K562 (cell line): Measurements from ENCODE around the gene RBM28. TPM values are rescaled to one million over a fixed set of nuclear protein-coding genes. Genes with fewer than 3 reads are reported as not detected.

Experiments used
- BCOR ChIP-seq: fragments of 450-650 bp; IDR thresholded peaks from 2 replicates; pipeline ENCODE4 v1.6.1; 2016
- CHD1 ChIP-seq: fragments of 200-600 bp; sonication (generic); IDR thresholded peaks from one replicate; pipeline ENCODE4 v1.6.1; 2012; ENCODE audit warnings: mild to moderate bottlenecking, moderate library complexity, low read length, inconsistent platforms
- EHMT2 ChIP-seq: fragments of 450-650 bp; IDR thresholded peaks from 2 replicates; pipeline ENCODE4 v1.6.1; 2018; ENCODE audit warnings: antibody characterized with exemption
- EWSR1 ChIP-seq: fragments of 450-650 bp; IDR thresholded peaks from 2 replicates; pipeline ENCODE4 v1.6.1; 2018; ENCODE audit warnings: borderline replicate concordance, mild to moderate bottlenecking, low read depth, moderate library complexity; ENCODE audit not compliant: partially characterized antibody
- GABPB1 ChIP-seq: sonication (generic); formaldehyde crosslinking; IDR thresholded peaks from 2 replicates; pipeline ENCODE4 v1.8.0; 2022; ENCODE audit warnings: mild to moderate bottlenecking, missing genetic modification reagents
- HDAC6 ChIP-seq: IDR thresholded peaks from 2 replicates; pipeline ENCODE4 v1.6.1; 2012; ENCODE audit warnings: low read depth, mild to moderate bottlenecking, control low read depth, inconsistent platforms, low read length, moderate library complexity
- MAZ ChIP-seq, 2 experiments: fragments of 450-650 bp in 1 of 2; sonication (generic) in 1 of 2; formaldehyde crosslinking; IDR thresholded peaks in 1 of 2; conservative IDR thresholded peaks in 1 of 2; 2 replicates each; pipeline versions ENCODE4 v1.4.0 to v1.5.0; 2020; ENCODE audit warnings: mild to moderate bottlenecking in 1 of 2, missing genetic modification reagents in 1 of 2
- POLR3A ChIP-seq: IDR thresholded peaks from 2 replicates; pipeline ENCODE4 v1.6.1; 2011; ENCODE audit warnings: borderline replicate concordance, mild to moderate bottlenecking, moderate library complexity; ENCODE audit not compliant: insufficient read length, insufficient read depth; ENCODE audit errors: extremely low read depth
- PRMT5 ChIP-seq: sonication (generic); formaldehyde crosslinking; IDR thresholded peaks from 2 replicates; pipeline ENCODE4 v1.5.0; 2020; ENCODE audit warnings: missing genetic modification reagents
- PYGO2 ChIP-seq: fragments of 450-650 bp; IDR thresholded peaks from 2 replicates; pipeline ENCODE4 v1.6.1; 2016; ENCODE audit warnings: mild to moderate bottlenecking, missing genetic modification characterization, moderate library complexity, missing compliant biosample characterization
- SIN3B ChIP-seq: fragments of 450-650 bp; IDR thresholded peaks from 2 replicates; pipeline ENCODE4 v1.6.1; 2017; ENCODE audit warnings: low read depth, mild to moderate bottlenecking, moderate library complexity
- SNIP1 ChIP-seq: fragments of 450-650 bp; IDR thresholded peaks from 2 replicates; pipeline ENCODE4 v1.7.1; 2017; ENCODE audit warnings: low read depth, mild to moderate bottlenecking
- TBP ChIP-seq: optimal IDR thresholded peaks from 2 replicates; pipeline ENCODE3; 2011; ENCODE audit warnings: low read depth, low read length, improper control_type of control experiment
- ZC3H4 ChIP-seq: sonication (generic); formaldehyde crosslinking; IDR thresholded peaks from 2 replicates; pipeline ENCODE4 v1.9.0; 2021; ENCODE audit warnings: missing genetic modification reagents, borderline replicate concordance
- ZFX ChIP-seq: sonication (generic); formaldehyde crosslinking; IDR thresholded peaks from 2 replicates; pipeline ENCODE4 v1.8.0; 2022; ENCODE audit warnings: mild to moderate bottlenecking, missing genetic modification reagents, moderate library complexity
- ZNF311 ChIP-seq: fragments of 250-450 bp; sonication (Bioruptor Pico); IDR thresholded peaks from 2 replicates; pipeline ENCODE4 v1.4.0; 2020; ENCODE audit warnings: mild to moderate bottlenecking, moderate library complexity
- ZNF445 ChIP-seq: fragments of 250-450 bp; sonication (Bioruptor Pico); IDR thresholded peaks from 2 replicates; pipeline ENCODE4 v1.4.0; 2020; ENCODE audit warnings: low read depth, mild to moderate bottlenecking, moderate library complexity
- ZNF830 ChIP-seq: fragments of 250-450 bp; sonication (Bioruptor Pico); IDR thresholded peaks from 2 replicates; pipeline ENCODE4 v1.5.0; 2021; ENCODE audit warnings: mild to moderate bottlenecking
- polyA plus RNA-seq, 8 experiments: library from polyadenylated mRNA; depleted of rRNA in 4 of 8; stranded (reverse) in 5 of 8; unstranded in 3 of 8; fragments of >200 nt; fragmentation: Nextera tagmentation in 2 of 8; fragmentation: Illumina TruSeq in 1 of 8; extraction: Ambion mirVana in 2 of 8; extraction: Trizol in 1 of 8; gene quantifications; 2 replicates each; pipeline versions ENCODE4 v1.2.1 to v1.2.3, GENCODE V29; 2011 to 2014; ENCODE audit warnings: inconsistent platforms in 1 of 8, missing spikeins in 1 of 8
- total RNA-seq, 7 experiments: library from RNA; depleted of rRNA in 6 of 7; stranded (reverse); fragments of >200 nt in 6 of 7; fragmentation: Illumina TruSeq in 2 of 7; extraction: Trizol in 2 of 7; gene quantifications; 2 replicates each; pipeline versions ENCODE4 v1.2.1 to v1.2.3, GENCODE V29; 2011 to 2021; ENCODE audit warnings: low replicate concordance in 1 of 7
- TF ChIP-seq, protein P1 (sequence below): sonication (generic); formaldehyde crosslinking; IDR thresholded peaks from 2 replicates; pipeline ENCODE4 v1.8.0; 2022; ENCODE audit warnings: mild to moderate bottlenecking, low read depth, missing genetic modification reagents
- TF ChIP-seq, protein P2 (sequence below): fragments of 200-800 bp; sonication (Bioruptor generic); IDR thresholded peaks from 2 replicates; pipeline ENCODE4 v1.6.1; 2016; ENCODE audit warnings: missing genetic modification characterization, missing compliant biosample characterization
- TF ChIP-seq, protein P3 (sequence below): sonication (generic); formaldehyde crosslinking; IDR thresholded peaks from 2 replicates; pipeline ENCODE4 v1.8.0; 2022; ENCODE audit warnings: missing genetic modification reagents, mild to moderate bottlenecking, borderline replicate concordance

Gene RBM28
- total and polyA plus RNA-seq, 9 of the 15 experiments (the other 6 are each of a cell fraction or from before 2014, with no cell fraction given), result 65.8 to 213 (median 138) TPM

DNA sequence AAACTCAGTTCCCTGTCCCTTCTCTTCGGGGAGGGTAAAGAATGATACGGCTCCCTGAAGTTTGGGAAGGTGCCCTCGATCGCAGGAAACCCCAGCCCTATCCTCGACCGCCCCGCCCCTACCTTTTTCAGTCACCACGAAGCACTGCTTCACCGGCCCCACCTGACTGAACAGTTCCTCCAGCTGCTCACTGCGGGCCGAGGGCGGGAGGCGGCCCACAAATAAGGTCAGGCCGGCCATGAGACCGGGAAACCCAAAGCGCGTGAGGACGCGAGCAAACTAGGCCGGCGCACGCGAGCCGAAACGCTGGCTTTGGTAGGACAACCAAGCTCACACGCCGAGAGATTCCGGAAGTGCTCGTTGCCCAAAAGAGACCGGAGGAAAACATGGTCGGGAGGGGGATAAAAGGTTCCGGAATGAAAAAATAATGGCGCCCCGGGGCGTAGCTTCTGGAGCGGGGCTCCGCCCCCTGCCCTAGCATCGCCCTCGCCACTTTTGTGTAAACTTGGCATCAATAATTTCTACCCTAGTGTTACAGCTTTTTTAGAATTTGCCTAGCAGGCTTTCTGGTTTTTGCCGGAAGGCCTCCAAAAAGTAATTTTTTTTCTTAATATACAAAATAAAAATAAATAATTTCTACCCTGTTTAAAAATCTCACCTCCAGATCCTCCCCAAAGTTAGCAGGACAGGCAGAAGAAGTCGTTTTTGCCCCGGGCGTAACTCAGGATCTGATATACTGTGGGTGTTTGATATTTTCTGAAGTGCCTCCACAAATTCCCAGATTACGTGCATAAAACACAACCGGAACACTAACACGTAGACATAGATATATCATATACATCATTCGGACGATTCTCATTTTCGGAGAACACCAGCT, at the start of gene RBM28 (continued):
- TF ChIP-seq, protein P1, sequence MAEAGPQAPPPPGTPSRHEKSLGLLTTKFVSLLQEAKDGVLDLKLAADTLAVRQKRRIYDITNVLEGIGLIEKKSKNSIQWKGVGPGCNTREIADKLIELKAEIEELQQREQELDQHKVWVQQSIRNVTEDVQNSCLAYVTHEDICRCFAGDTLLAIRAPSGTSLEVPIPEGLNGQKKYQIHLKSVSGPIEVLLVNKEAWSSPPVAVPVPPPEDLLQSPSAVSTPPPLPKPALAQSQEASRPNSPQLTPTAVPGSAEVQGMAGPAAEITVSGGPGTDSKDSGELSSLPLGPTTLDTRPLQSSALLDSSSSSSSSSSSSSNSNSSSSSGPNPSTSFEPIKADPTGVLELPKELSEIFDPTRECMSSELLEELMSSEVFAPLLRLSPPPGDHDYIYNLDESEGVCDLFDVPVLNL (CRISPR knock-in tag), result peak; percentile 92
- TF ChIP-seq ZNF445 (CRISPR knock-in tag), result no peak
- peak; percentile 84 for TF ChIP-seq BCOR
- TF ChIP-seq, protein P2, sequence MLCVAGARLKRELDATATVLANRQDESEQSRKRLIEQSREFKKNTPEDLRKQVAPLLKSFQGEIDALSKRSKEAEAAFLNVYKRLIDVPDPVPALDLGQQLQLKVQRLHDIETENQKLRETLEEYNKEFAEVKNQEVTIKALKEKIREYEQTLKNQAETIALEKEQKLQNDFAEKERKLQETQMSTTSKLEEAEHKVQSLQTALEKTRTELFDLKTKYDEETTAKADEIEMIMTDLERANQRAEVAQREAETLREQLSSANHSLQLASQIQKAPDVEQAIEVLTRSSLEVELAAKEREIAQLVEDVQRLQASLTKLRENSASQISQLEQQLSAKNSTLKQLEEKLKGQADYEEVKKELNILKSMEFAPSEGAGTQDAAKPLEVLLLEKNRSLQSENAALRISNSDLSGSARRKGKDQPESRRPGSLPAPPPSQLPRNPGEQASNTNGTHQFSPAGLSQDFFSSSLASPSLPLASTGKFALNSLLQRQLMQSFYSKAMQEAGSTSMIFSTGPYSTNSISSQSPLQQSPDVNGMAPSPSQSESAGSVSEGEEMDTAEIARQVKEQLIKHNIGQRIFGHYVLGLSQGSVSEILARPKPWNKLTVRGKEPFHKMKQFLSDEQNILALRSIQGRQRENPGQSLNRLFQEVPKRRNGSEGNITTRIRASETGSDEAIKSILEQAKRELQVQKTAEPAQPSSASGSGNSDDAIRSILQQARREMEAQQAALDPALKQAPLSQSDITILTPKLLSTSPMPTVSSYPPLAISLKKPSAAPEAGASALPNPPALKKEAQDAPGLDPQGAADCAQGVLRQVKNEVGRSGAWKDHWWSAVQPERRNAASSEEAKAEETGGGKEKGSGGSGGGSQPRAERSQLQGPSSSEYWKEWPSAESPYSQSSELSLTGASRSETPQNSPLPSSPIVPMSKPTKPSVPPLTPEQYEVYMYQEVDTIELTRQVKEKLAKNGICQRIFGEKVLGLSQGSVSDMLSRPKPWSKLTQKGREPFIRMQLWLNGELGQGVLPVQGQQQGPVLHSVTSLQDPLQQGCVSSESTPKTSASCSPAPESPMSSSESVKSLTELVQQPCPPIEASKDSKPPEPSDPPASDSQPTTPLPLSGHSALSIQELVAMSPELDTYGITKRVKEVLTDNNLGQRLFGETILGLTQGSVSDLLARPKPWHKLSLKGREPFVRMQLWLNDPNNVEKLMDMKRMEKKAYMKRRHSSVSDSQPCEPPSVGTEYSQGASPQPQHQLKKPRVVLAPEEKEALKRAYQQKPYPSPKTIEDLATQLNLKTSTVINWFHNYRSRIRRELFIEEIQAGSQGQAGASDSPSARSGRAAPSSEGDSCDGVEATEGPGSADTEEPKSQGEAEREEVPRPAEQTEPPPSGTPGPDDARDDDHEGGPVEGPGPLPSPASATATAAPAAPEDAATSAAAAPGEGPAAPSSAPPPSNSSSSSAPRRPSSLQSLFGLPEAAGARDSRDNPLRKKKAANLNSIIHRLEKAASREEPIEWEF (CRISPR knock-in tag), result no peak
- TF ChIP-seq, protein P3, sequence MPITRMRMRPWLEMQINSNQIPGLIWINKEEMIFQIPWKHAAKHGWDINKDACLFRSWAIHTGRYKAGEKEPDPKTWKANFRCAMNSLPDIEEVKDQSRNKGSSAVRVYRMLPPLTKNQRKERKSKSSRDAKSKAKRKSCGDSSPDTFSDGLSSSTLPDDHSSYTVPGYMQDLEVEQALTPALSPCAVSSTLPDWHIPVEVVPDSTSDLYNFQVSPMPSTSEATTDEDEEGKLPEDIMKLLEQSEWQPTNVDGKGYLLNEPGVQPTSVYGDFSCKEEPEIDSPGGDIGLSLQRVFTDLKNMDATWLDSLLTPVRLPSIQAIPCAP (CRISPR knock-in tag), result 0 out of 2 replicates have a peak, but pooled peaks have one; percentile 28
- TF ChIP-seq EHMT2, result 0 out of 2 replicates have a peak, but pooled peaks have one; percentile 33
- no peak for TF ChIP-seq HDAC6
- TF ChIP-seq ZNF311, result no peak
- TF ChIP-seq PRMT5 (CRISPR knock-in tag), result no peak
- peak; percentile 90 to 95 for TF ChIP-seq MAZ (CRISPR knock-in tag; conservative IDR thresholded peaks at IDR 0.05 in 1 of 2, IDR thresholded peaks at IDR 0.05 in 1 of 2)
- peak; percentile 97 for TF ChIP-seq SIN3B
- TF ChIP-seq POLR3A, result no peak
- peak; percentile 93 for TF ChIP-seq TBP
- peak; percentile 92 for TF ChIP-seq ZFX (CRISPR knock-in tag)
- TF ChIP-seq GABPB1 (CRISPR knock-in tag), result peak; percentile 100
- TF ChIP-seq ZC3H4 (CRISPR knock-in tag), result no peak
- no peak for TF ChIP-seq EWSR1
- TF ChIP-seq ZNF830, result 0 out of 2 replicates have a peak, but pooled peaks have one; percentile 24
- no peak for TF ChIP-seq SNIP1
- TF ChIP-seq CHD1, result no peak
- no peak for TF ChIP-seq PYGO2 (tag)
